HEK293T (cell line): Measurements from ENCODE around the gene SEMA3A.
"Not testable (repeated sequence)": the region's sequence is repeated elsewhere in the genome, so short reads cannot be mapped to it uniquely, and the experiment has no call there.

ENCODE experiments used
- CTCF ChIA-PET: fragments of 350-600 bp; formaldehyde crosslinking; extraction: SDS; loops from one replicate; lab custom pipeline; 2021; ENCODE audit warnings: antibody characterized with exemption, inconsistent platforms; lab: Yijun Ruan, JAX
- POLR2A ChIA-PET: fragments of 350-600 bp; formaldehyde crosslinking; extraction: SDS; loops from one replicate; lab custom pipeline; 2020; ENCODE audit warnings: antibody characterized with exemption, inconsistent platforms; lab: Yijun Ruan, JAX
- DNase-seq: peaks from one replicate; pipeline ENCODE4 v3.0.0; 2012; ENCODE audit warnings: mixed read lengths; ENCODE audit errors: extremely low spot score
- ARNT ChIP-seq: fragments of 450-650 bp; IDR thresholded peaks from 2 replicates; pipeline ENCODE4 v1.6.1; 2017; ENCODE audit warnings: mild to moderate bottlenecking
- BHLHE40 ChIP-seq: fragments of 450-650 bp; IDR thresholded peaks from 2 replicates; pipeline ENCODE4 v1.6.1; 2016; ENCODE audit warnings: mild to moderate bottlenecking, moderate library complexity, borderline replicate concordance
- CTBP1 ChIP-seq: fragments of 450-650 bp; IDR thresholded peaks from 2 replicates; pipeline ENCODE4 v1.6.1; 2016; ENCODE audit warnings: borderline replicate concordance
- ELF4 ChIP-seq: fragments of 450-650 bp; IDR thresholded peaks from 2 replicates; pipeline ENCODE4 v1.6.1; 2017; ENCODE audit warnings: antibody characterized with exemption
- FOXA1 ChIP-seq: fragments of 450-650 bp; IDR thresholded peaks from 2 replicates; pipeline ENCODE4 v1.6.1; 2016; ENCODE audit warnings: mild to moderate bottlenecking
- FOXK2 ChIP-seq: fragments of 450-650 bp; IDR thresholded peaks from 2 replicates; pipeline ENCODE4 v1.6.1; 2016; ENCODE audit warnings: mild to moderate bottlenecking
- FOXM1 ChIP-seq: fragments of 450-650 bp; IDR thresholded peaks from 2 replicates; pipeline ENCODE4 v1.6.1; 2017; ENCODE audit warnings: mild to moderate bottlenecking, borderline replicate concordance
- HDGF ChIP-seq: fragments of 450-650 bp; IDR thresholded peaks from 2 replicates; pipeline ENCODE4 v1.6.1; 2017; ENCODE audit warnings: antibody characterized with exemption, borderline replicate concordance
- L3MBTL2 ChIP-seq: fragments of 450-650 bp; conservative IDR thresholded peaks from 2 replicates; pipeline ENCODE4 v1.6.1; 2016; ENCODE audit warnings: mild to moderate bottlenecking
- LEF1 ChIP-seq: fragments of 450-650 bp; IDR thresholded peaks from 2 replicates; pipeline ENCODE4 v1.6.1; 2017; ENCODE audit warnings: mild to moderate bottlenecking, borderline replicate concordance
- NFRKB ChIP-seq: fragments of 450-650 bp; IDR thresholded peaks from 2 replicates; pipeline ENCODE4 v1.6.1; 2016; ENCODE audit warnings: mild to moderate bottlenecking, moderate library complexity
- SP1 ChIP-seq: fragments of 450-650 bp; IDR thresholded peaks from 2 replicates; pipeline ENCODE4 v1.6.1; 2017
- SUZ12 ChIP-seq: fragments of 450-650 bp; IDR thresholded peaks from 2 replicates; pipeline ENCODE4 v1.6.1; 2016; ENCODE audit warnings: mild to moderate bottlenecking
- TARDBP ChIP-seq: fragments of 450-650 bp; IDR thresholded peaks from 2 replicates; pipeline ENCODE4 v1.6.1; 2016
- ZNF384 ChIP-seq: fragments of 450-650 bp; IDR thresholded peaks from 2 replicates; pipeline ENCODE4 v1.6.1; 2016
- TF ChIP-seq, protein P1 (sequence below): fragments of 450-650 bp; IDR thresholded peaks from 2 replicates; pipeline ENCODE4 v1.6.1; 2016

The SEMA3A gene

GRCh38 chr7:84218681-84219080 is 24.1 kb upstream of the SEMA3A start:
- no peak for DNase-seq
- CTCF ChIA-PET = no interaction called here
- TF ChIP-seq TARDBP (no peak), NFRKB (no peak)
- POLR2A ChIA-PET = no interaction called here

DNA sequence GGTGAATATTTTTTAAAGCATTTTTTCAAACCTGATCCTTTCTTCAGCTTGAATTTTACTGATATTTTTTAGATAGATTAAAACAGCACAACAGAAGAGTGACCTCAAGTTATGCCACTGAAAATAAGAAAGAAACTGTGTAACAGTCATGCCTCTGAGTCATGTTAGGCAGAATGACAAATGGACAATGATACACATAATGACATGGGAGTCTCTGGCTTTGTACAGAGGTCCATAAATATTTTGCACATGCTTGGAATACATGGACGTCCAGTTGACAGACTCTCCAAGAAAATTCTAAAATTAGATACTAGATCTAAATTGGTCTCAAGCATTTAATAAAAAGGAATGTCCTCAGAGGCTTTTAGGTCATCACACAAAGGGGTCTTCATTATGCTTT is 21.9 kb upstream of the SEMA3A start:
- TF ChIP-seq L3MBTL2 = no peak
- TF ChIP-seq FOXA1 = no peak
- no peak for TF ChIP-seq CTBP1
- no peak for TF ChIP-seq TARDBP
- ChIA-PET POLR2A (no interaction called here), CTCF (no interaction called here)
- DNase-seq = no peak

DNA sequence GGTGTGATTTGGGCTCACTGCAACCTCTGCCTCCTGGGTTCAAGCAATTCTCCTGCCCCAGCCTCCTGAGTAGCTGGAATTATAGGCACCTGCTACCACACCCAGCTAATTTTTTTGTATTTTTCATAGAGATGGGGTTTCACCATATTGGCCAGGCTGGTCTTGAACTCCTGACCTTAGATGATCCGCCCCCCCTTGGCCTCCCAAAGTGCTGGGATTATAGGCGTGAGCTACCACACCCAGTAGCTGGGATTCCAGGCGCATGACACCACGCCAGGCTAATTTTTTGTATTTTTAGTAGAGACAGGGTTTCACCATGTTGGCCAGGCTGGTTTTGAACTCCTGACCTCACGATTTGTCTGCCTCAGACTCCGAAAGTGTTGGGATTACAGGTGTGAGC is 20.2 kb upstream of the SEMA3A start:
- POLR2A ChIA-PET, CTCF ChIA-PET, DNase-seq: not testable (repeated sequence)

- no peak for TF ChIP-seq ZNF384
- TF ChIP-seq ELF4 = no peak
- no peak for TF ChIP-seq LEF1
- TF ChIP-seq FOXA1 = no peak
- no peak for TF ChIP-seq FOXK2
- no peak for TF ChIP-seq BHLHE40
- no peak for TF ChIP-seq L3MBTL2
- TF ChIP-seq TARDBP = no peak
- TF ChIP-seq HDGF = no peak
- TF ChIP-seq FOXM1 = no peak
- TF ChIP-seq CTBP1 = no peak
- no peak for TF ChIP-seq SP1
- no peak for TF ChIP-seq SUZ12
- TF ChIP-seq, protein P1, sequence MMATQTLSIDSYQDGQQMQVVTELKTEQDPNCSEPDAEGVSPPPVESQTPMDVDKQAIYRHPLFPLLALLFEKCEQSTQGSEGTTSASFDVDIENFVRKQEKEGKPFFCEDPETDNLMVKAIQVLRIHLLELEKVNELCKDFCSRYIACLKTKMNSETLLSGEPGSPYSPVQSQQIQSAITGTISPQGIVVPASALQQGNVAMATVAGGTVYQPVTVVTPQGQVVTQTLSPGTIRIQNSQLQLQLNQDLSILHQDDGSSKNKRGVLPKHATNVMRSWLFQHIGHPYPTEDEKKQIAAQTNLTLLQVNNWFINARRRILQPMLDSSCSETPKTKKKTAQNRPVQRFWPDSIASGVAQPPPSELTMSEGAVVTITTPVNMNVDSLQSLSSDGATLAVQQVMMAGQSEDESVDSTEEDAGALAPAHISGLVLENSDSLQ = no peak
- TF ChIP-seq ARNT = no peak
- TF ChIP-seq NFRKB = no peak
- ChIA-PET POLR2A (no interaction called here), CTCF (no interaction called here)
- no peak for DNase-seq
These were observed 15.7 kb upstream of the SEMA3A start for GRCh38 chr7:84210301-84210700.

DNA sequence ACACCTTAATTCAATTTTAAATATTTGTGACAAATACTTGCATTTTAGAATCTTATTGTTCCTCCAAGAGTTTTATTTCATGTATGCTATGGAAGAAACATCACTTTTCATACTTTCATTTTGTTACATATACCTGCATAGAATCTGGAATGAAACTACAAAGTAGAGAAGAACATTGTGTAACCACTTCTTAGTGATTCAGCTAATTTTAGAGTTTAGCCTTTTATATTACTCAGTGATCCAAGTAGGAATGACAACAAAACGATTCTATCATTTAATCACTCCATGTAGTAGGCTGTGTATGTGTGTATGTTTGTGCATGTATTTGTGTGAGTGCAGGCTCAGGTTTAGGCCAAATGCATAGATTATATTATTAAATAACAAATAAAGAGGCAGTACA is 14.4 kb upstream of the SEMA3A start:
- no peak for TF ChIP-seq SP1
- TF ChIP-seq SUZ12 = no peak
- TF ChIP-seq ELF4 = no peak
- TF ChIP-seq, protein P1 = no peak
- no peak for TF ChIP-seq L3MBTL2
- TF ChIP-seq BHLHE40 = no peak
- TF ChIP-seq ARNT = no peak
- TF ChIP-seq HDGF = no peak
- TF ChIP-seq ZNF384 = no peak
- no peak for TF ChIP-seq TARDBP
- TF ChIP-seq CTBP1 = no peak
- TF ChIP-seq FOXK2 = no peak
- TF ChIP-seq NFRKB = no peak
- ChIA-PET POLR2A (no interaction called here), CTCF (no interaction called here)
- no peak for DNase-seq

DNA sequence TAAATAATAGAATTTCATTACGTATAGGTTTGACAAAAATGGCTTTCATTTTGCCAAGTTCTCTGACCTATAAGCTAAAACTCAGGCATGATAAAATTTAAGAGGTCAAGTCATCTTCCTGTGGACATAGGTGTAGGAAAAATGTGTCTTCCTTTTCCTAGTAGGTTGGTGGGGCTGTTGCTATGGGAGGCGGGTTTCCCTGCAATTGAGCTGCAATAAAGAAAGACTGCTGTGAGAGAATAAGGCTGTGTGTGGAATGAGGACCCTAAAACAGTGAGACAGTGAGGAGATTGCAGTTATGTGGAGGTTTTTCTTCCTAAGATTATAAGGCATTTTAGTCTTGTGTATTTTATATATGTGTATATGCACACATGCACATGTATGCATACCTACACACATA is 13.0 kb upstream of the SEMA3A start:
- CTCF ChIA-PET = no interaction called here
- TF ChIP-seq HDGF (no peak), BHLHE40 (no peak), SUZ12 (no peak), ELF4 (no peak), SP1 (no peak), TARDBP (no peak), L3MBTL2 (no peak), CTBP1 (no peak), ZNF384 (no peak), ARNT (no peak), LEF1 (no peak), NFRKB (no peak), FOXA1 (no peak), FOXM1 (no peak), FOXK2 (no peak)
- TF ChIP-seq, protein P1 = no peak
- POLR2A ChIA-PET = no interaction called here
- DNase-seq = no peak

GRCh38 chr7:84207025-84207424 is 12.4 kb upstream of the SEMA3A start:
- no peak for DNase-seq
- TF ChIP-seq L3MBTL2 = no peak
- POLR2A ChIA-PET = no interaction called here
- CTCF ChIA-PET = no interaction called here

- ChIA-PET POLR2A (no interaction called here), CTCF (no interaction called here)
- TF ChIP-seq, protein P1 = no peak
- TF ChIP-seq ARNT = no peak
- TF ChIP-seq FOXK2 = no peak
- no peak for TF ChIP-seq ZNF384
- TF ChIP-seq NFRKB = no peak
- no peak for TF ChIP-seq TARDBP
- TF ChIP-seq ELF4 = no peak
- no peak for TF ChIP-seq FOXA1
- TF ChIP-seq L3MBTL2 = no peak
- no peak for TF ChIP-seq SP1
- no peak for TF ChIP-seq FOXM1
- TF ChIP-seq LEF1 = no peak
- no peak for TF ChIP-seq CTBP1
- no peak for TF ChIP-seq HDGF
- no peak for DNase-seq
These were observed 10.1 kb upstream of the SEMA3A start for GRCh38 chr7:84204655-84205054.
